Activated gamma-delta T cell treated with anti-CD3 and anti-CD28 coated beads, Interleukin-2, amount 50 U/mL, for 16 hours (primary cell): Measurements from ENCODE around the gene MPPE1.
"Not testable (repeated sequence)": the region's sequence is repeated elsewhere in the genome, so short reads cannot be mapped to it uniquely, and the experiment has no call there.

Experiments used
- DNase-seq: peaks from one replicate; pipeline ENCODE4 v3.0.0-alpha.2; 2020; ENCODE audit warnings: low read depth

Gene MPPE1

GRCh38 chr18:11925800-11926481 is 17.8 kb upstream of the MPPE1 start:
- no peak for DNase-seq

DNA sequence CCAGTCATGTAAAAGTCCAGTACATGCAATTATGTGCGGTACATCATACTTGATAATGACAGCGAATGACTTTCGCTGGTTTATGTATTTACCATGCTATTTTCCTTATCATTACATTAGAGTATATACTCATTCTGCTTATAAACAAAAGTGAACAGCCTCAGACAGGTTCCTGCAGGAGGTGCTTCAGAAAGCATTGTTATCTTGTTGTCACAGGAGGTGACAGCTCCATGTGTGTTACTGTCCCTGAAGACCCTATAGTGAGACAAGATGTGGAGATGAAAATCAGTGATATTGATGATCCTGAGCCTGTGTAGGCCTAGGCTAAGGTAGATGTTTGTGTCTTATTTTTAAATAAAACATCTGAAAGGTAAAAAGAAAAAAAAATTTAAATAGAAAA is 15.3 kb upstream of the MPPE1 start:
- no peak for DNase-seq

DNA sequence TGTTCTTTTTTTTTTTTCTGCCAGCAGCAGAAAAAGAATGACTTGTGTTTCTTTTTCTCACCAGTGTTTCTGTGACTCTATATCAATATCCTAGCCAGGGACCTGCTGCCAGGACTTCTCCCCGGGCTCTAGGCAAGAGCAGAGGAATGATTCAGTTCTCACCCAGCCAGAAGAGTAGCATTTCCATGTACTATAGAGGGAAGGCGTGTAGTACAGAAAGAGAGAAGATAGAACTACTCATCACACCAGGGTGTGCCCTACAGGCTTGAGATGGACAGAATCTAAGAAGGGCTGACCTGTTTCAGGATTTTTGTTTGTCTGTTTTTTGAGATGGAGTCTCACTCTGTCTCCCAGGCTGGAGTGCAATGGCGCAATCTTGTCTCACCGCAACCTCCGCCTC is 11.4 kb upstream of the MPPE1 start:
- not testable (repeated sequence) for DNase-seq

GRCh38 chr18:11916880-11917279 is 8.8 kb upstream of the MPPE1 start:
- DNase-seq = not testable (repeated sequence)

DNA sequence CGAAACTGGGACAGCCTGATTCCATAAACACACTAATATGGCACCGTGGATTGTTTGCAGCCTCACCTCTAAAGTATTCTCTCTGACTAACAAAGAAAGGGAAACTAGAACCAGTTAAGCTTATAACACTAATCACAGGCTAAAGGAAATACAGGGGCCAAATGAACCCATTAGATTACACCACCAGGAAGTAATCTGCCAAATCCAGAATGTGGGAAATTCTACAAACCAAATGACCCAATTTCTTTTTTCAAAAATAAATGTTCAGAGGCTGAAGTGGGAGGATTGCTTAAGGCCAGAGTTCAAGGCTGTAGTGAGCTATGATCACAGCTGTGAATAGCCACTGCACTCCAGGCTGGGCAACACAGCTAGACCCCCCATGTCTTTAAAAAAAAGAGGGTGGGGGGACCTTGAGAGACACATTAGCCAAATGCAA is 1.5 kb upstream of the MPPE1 start:
- no peak for DNase-seq

DNA sequence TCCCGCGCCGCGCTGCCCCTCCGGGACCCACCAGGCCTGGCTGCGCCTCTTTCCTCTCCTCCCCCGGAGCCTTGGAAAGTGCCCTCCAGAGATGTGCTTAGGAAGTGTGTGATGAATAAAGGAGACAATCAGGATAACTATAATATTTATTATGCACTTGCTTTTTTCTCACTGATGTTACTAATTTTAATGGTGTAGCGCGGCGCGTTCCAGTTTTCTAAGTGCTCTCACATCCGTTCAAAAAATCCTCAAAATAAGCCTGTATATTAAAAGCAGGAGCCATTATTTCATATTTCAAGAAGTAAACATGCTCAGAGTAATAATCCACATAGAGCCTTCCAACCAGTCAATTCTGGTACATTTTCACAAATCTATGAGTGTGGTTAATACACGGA is 941 bp upstream of the MPPE1 start:
- DNase-seq = no peak

- DNase-seq = no peak
Measured at GRCh38 chr18:11906926-11907874, 917 bp downstream of the MPPE1 start.

DNA sequence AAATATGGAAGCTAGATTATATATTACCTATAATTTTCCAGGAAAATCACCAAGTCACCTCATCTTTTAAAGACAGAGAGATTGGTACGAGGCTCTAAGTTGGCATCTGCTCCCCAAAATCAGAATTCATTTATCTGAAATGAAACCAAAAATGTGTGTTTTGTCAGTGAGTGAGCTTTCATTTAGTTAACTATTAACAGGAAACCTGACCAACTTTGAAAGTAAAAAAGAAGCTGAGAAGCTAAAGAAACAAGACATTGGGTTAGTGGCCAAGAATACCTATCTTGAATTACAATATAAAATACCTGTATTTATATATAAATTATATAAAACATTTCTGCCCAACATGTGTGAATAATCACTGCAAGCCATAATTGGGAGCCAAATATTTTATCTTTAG is 1.9 kb downstream of the MPPE1 start:
- no peak for DNase-seq

DNA sequence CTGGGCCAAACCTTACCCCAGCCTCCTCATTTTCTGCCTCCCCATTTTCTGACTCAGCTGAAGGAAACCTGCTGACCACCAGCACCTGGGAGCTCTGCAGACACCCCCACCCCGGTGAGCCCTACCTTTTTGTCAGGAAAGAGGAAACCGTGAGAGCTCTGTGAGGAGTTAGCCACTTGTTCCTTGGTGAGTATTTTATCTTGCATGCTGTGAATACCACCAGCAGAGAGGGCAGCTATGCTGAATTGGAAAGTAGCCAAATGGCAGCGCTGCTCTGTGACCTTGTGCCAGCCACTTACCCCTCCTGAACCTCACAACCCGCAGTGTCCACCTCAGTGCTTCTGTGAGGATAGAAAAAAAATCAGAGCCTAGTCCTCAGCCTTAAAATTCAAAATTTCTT is 2.5 kb downstream of the MPPE1 start:
- DNase-seq = no peak

DNA sequence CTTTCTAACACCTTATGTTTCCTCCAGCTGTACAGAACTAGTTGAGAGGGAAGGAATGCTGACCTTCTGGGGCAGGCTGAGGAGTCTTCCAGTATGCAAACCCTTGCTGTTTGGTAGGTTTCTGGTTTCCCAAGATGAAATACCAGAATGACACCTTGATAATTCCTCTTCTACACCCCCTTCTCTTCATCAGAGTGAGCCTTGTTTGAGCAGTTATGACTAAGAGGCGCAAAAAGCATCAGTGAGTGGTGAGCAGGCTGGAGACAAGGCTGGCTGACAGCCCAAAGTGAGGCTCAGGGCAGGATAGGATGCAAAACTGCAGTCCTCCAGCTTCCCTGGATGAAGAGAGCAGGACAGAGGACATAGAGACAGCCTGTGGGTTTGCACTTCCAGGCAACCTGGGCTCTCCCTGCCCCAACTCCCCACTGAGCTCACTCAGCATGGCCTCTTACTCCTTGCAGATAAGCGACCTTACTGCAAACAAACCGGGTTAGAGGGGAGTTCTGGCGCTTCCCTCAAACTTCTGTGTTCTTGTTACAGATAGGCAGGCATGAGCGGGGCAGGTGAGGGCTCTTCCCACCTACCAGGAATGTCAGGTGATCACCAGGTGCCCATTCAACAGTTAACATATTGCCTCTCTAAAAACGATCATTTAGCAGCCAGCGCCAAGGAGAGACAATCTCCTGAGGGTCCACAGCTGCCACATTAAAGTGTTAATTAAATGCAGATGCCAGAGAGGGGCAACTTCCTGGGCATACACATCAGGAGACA is 5.4 kb downstream of the MPPE1 start:
- no peak for DNase-seq

DNA sequence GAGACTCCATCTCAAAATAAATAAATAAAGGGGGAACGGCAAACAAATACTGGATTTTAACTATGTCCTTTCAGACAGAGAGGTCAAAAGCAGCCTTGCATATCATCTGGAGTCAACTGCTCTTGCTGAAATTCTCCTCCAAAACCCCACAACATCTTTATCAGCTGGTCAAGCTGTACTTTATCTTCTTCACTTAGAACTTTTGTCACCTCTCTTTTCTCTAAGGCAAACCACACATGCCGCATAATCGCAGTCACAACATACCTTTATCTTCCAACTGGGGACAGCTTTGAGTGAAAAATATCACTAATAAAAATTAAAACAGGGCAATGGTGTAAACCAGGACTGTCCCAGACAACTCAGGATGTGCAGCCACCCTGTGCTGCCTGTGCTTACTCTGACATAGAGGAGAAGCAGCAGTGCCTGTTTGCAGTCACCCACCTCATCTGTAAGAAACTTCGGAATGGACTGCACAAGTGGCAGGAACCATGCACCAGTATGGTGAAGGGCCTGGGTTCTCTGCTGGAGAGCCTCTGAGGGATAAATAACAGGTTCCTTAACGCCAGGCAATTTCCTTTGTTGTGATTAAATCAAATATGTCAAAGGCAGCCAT is 6.2 kb downstream of the MPPE1 start:
- DNase-seq = no peak

DNA sequence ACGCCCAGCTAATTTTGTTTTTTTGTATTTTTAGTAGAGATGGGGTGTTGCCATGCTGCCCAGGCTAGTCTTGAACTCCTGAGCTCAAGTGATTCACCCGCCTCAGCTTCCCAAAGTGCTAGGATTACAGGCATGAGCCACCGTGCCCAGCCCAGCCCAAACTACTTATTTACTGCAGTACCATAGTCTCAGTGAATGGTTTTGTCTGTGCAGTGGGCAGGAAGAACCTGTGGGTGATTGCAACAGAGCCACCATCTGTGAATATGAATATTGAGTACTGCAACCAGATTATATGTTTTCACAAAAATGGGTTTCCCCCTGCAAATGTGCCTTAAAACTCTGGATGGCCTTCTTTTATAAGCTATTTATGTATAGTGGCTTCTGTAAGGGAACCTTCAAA is 9.1 kb downstream of the MPPE1 start:
- DNase-seq = no peak

GRCh38 chr18:11897781-11898180 is 10.3 kb downstream of the MPPE1 start:
- no peak for DNase-seq

DNA sequence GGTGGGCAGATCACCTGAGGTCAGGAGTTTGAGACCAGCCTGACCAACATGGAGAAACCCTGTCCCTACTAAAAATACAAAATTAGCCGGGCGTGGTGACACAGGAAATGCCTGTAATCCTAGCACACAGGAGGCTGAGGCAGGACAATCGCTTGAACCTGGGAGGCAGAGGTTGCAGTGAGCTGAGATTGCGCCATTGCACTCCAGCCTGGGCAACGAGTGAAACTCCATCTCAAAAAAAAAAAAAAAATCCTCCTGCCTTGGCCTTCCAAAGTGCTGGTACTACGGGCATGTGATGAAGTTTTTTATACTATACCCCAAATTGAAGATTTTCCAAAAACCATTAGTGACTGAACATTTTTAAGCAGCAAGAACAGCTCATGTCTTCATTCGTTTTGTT is 15.7 kb downstream of the MPPE1 start:
- not testable (repeated sequence) for DNase-seq

GRCh38 chr18:11891737-11892136 is 16.4 kb downstream of the MPPE1 start:
- no peak for DNase-seq

DNA sequence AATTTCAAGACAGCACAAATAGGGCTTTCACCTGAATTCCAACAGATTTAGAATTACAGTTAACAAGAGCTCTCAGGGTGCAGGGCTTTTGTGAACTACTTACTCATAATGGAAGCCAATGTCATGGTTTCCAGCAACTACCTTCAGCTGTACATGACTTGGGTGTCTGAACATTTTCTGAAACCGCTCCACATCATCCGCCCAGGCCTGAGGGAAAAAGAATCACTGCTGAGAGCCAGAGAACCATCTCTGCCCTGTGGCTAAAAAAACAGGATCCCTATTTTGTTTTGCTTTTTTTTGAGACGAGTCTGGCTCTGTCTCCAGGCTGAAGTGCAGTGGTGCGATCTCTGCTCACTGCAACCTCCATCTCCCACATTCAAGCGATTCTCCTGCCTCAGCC is 18.8 kb downstream of the MPPE1 start:
- no peak for DNase-seq

DNA sequence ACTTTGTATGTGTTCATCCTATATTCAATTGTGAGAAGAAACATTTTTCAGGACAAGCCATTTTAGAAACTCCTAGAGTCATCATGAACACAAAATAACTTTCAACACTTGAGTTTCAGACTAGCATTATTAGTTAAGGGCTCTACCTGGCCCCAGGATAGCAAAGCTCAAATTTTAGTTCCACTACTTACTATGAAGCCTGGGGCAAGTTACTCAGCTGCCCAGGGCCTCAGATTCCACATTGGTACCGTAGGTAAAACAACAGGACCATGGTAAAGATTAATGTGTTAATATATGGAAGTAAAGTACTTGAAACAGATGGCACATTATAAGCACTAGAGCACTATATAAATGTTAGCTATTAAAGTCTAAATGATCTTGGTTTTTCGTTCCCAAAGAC is 19.4 kb downstream of the MPPE1 start:
- DNase-seq = no peak

- no peak for DNase-seq
Measured at GRCh38 chr18:11887328-11888128, 20.6 kb downstream of the MPPE1 start.

- no peak for DNase-seq
Measured at GRCh38 chr18:11886577-11887110, 21.5 kb downstream of the MPPE1 start.

- DNase-seq = no peak
Measured at GRCh38 chr18:11885278-11885947, 22.7 kb downstream of the MPPE1 start.
